Natural killer cell (primary cell): ENCODE measurements around the gene OTOGL. TPM values are rescaled to one million over a fixed set of nuclear protein-coding genes. Genes with fewer than 3 reads are reported as not detected.
"Not testable (repeated sequence)": the region's sequence is repeated elsewhere in the genome, so short reads cannot be mapped to it uniquely, and the experiment has no call there.

Source experiments
- ATAC-seq, 3 donors: fragments of 150-1000 bp in 2 of 3; fragments of 200-7000 bp in 1 of 3; cut with Tn5 transposase; 1 replicate in 1 of 3; 2 replicates in 2 of 3; pipeline ENCODE4 v1.10.0; 2021; ENCODE audit warnings: mild to moderate bottlenecking in 2 of 3, moderate library complexity in 2 of 3
- DNase-seq, 2 donors: peaks; one replicate each; pipeline versions ENCODE4 v3.0.0 to v3.0.0-alpha.2; 2013 to 2021; ENCODE audit warnings: mixed read lengths in 1 of 2
- H3K27ac ChIP-seq: one replicate; pipeline ENCODE4 v1.5.1; 2013; ENCODE audit warnings: mild to moderate bottlenecking, low read length
- H3K27me3 ChIP-seq: one replicate; pipeline ENCODE4 v1.6.1; 2013; ENCODE audit warnings: low read length; ENCODE audit not compliant: control insufficient read depth, insufficient read depth
- H3K36me3 ChIP-seq: one replicate; pipeline ENCODE4 v1.6.1; 2013; ENCODE audit warnings: low read length; ENCODE audit not compliant: control insufficient read depth, insufficient read depth
- H3K4me1 ChIP-seq: one replicate; pipeline ENCODE4 v1.6.1; 2013; ENCODE audit warnings: low read length; ENCODE audit not compliant: control insufficient read depth, insufficient read depth
- H3K4me3 ChIP-seq: one replicate; pipeline ENCODE4 v1.5.1; 2013; ENCODE audit warnings: low read length
- H3K9me3 ChIP-seq: one replicate; pipeline ENCODE4 v1.6.1; 2013; ENCODE audit warnings: low read length; ENCODE audit not compliant: control insufficient read depth, insufficient read depth
- H3K27ac Mint-ChIP-seq, 2 donors: one replicate each; pipeline ENCODE4 v1.8.0; 2022; ENCODE audit warnings: mild to moderate bottlenecking in 2 of 2, mixed read lengths in 2 of 2, moderate library complexity in 1 of 2
- H3K27me3 Mint-ChIP-seq, 2 donors: one replicate each; pipeline ENCODE4 v1.8.0; 2022; ENCODE audit warnings: low read depth in 2 of 2, mixed read lengths in 2 of 2
- H3K36me3 Mint-ChIP-seq: one replicate; pipeline ENCODE4 v1.8.0; 2022; ENCODE audit warnings: mixed read lengths
- H3K4me1 Mint-ChIP-seq, 2 donors: one replicate each; pipeline ENCODE4 v1.8.0; 2022; ENCODE audit warnings: mixed read lengths in 2 of 2
- H3K4me3 Mint-ChIP-seq: one replicate; pipeline ENCODE4 v1.8.0; 2022; ENCODE audit warnings: mild to moderate bottlenecking, moderate library complexity, mixed read lengths
- H3K9me3 Mint-ChIP-seq, 2 donors: one replicate each; pipeline ENCODE4 v1.8.0; 2022; ENCODE audit warnings: mixed read lengths in 2 of 2
- CTCF ChIP-seq: fragments of 200-600 bp; IDR thresholded peaks from one replicate; pipeline ENCODE4 v1.8.0; 2022; ENCODE audit warnings: antibody characterized with exemption
- WGBS: methylation state at CpG from one replicate; pipeline ENCODE4 v1.1.7; 2013; ENCODE audit warnings: missing lambda C conversion rate; ENCODE audit not compliant: insufficient coverage; 5-methylcytosine and 5-hydroxymethylcytosine counted together
- intact Hi-C: fragments of 100-400 bp; cut with micrococcal nuclease; formaldehyde crosslinking; loops from one replicate; pipeline ENCODE4 v1.14.2; 2022
- total RNA-seq, 4 donors: library from RNA; stranded (reverse); fragments of 120-200 nt in 1 of 4; gene quantifications; one replicate each; pipeline versions ENCODE4 v1.2.3 to v1.2.4, GENCODE V29; 2013 to 2022

Gene OTOGL
- total RNA-seq, 3 donors from 2014 or later (not counting 1 experiment from before 2014, with no cell fraction given), result not detected

DNA sequence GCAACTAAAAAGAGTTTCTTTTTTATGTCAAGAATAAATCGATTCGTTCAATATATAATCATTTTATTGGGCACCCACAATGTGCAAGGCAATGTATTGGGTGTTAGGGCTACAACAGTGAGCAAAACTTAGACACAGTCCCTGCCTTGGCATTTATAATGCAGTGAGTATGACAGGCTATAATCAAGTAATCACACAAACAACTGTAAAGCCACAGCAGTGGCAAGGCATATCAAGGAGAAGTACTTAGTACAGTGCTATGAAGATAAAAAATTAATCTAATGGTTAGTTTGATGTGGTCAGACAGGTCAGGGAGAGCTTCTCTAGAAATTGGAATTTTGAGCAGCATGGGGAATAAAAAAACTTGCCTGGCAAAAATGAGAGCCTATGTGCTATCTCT, 39.5 kb upstream of the OTOGL start:
- intact Hi-C loops, result no loop called here
- Mint-ChIP-seq H3K27me3 (peaks cover 11 to 17% of the 10 kb centered on the region in 2 donors), H3K4me1 (peaks cover 0 to 4% of the 10 kb centered on the region in 2 donors), H3K9me3 (no peaks in the 10 kb centered on the region), H3K27ac (no peak overlapping the region), H3K36me3 (no peaks in the 10 kb centered on the region), H3K4me3 (no peak overlapping the region)
- Histone ChIP-seq H3K36me3 (no peaks in the 10 kb centered on the region), H3K4me1 (no peaks in the 10 kb centered on the region), H3K27ac (no peak overlapping the region), H3K27me3 (no peaks in the 10 kb centered on the region), H3K9me3 (no peaks in the 10 kb centered on the region), H3K4me3 (no peak overlapping the region)
- WGBS, result 100% methylated on average over 2 of the region's 2 CpGs
- TF ChIP-seq CTCF, result no peak
- DNase-seq, result no peak
- ATAC-seq, result no peak

DNA sequence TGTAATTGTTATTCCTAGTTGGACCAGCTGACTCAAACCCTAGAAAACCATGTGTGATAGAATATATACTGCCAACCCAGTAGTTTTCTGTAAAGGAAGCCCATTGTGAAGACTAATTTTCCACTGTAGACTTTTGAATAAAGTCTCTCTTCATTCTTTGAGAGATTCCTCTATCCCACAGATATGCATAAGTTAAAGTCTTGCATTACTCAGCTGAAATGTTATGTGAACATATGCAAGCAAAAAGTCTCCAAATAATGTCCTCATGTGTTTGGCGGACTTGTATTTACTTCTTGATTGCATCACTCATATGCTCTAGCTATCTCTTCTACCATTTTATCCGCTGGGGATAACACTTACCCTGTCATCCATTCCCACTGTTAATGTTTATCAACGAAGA, 35.1 kb upstream of the OTOGL start:
- H3K27me3 ChIP-seq, result no peaks in the 10 kb centered on the region
- H3K9me3 ChIP-seq, result no peaks in the 10 kb centered on the region
- Mint-ChIP-seq H3K36me3 (no peaks in the 10 kb centered on the region), H3K9me3 (no peaks in the 10 kb centered on the region), H3K4me1 (peaks cover 0 to 4% of the 10 kb centered on the region in 2 donors), H3K4me3 (no peak overlapping the region), H3K27ac (no peak overlapping the region), H3K27me3 (peaks cover 18 to 24% of the 10 kb centered on the region in 2 donors)
- H3K4me1 ChIP-seq, result no peaks in the 10 kb centered on the region
- no peak for TF ChIP-seq CTCF
- H3K36me3 ChIP-seq, result no peaks in the 10 kb centered on the region
- no peak for ATAC-seq
- no peak overlapping the region for H3K4me3 ChIP-seq
- H3K27ac ChIP-seq, result no peak overlapping the region
- intact Hi-C loops, result no loop called here
- no peak for DNase-seq
- 100% methylated on average over 2 of the region's 3 CpGs for WGBS

DNA sequence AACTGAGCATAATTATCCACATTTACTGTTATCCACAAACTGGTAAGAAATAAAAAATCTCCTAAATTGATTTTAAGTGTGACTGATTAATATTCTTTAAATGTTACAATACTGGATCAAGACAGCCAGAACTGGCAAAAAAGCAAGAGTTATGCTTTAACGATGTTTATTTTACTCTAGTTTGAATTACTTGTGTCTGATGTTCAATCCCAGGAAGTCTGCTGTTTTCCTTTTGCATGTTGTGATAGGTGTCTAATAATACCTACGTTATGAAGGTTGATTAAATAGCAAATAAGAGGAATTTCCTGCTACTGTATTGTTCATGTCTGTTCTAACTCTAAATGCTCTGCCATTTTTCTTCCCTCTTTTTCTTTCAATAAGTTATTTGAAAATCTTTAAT, 34.4 kb upstream of the OTOGL start:
- no peaks in the 10 kb centered on the region for H3K36me3 Mint-ChIP-seq
- H3K27me3 Mint-ChIP-seq, result peaks cover 16 to 21% of the 10 kb centered on the region in 2 donors
- no peaks in the 10 kb centered on the region for H3K9me3 Mint-ChIP-seq
- Histone ChIP-seq H3K9me3 (no peaks in the 10 kb centered on the region), H3K27ac (no peak overlapping the region), H3K36me3 (no peaks in the 10 kb centered on the region), H3K27me3 (no peaks in the 10 kb centered on the region), H3K4me1 (no peaks in the 10 kb centered on the region), H3K4me3 (no peak overlapping the region)
- DNase-seq (no peak), ATAC-seq (no peak)
- TF ChIP-seq CTCF, result no peak
- intact Hi-C loops, result no loop called here
- peaks cover 0 to 2% of the 10 kb centered on the region in 2 donors for H3K4me1 Mint-ChIP-seq
- H3K4me3 Mint-ChIP-seq, result no peak overlapping the region
- H3K27ac Mint-ChIP-seq, result no peak overlapping the region
- WGBS, result 90% methylated on average over 1 of the region's 2 CpGs

GRCh38 chr12:80068173-80068572, 31.2 kb upstream of the OTOGL start:
- H3K27me3 Mint-ChIP-seq, result peaks cover 7% of the 10 kb centered on the region in 2 donors
- H3K4me3 Mint-ChIP-seq, result no peak overlapping the region
- H3K4me1 Mint-ChIP-seq, result peaks cover 0 to 6% of the 10 kb centered on the region in 2 donors
- H3K36me3 Mint-ChIP-seq, result no peaks in the 10 kb centered on the region
- WGBS, result 80% methylated on average over 2 of the region's 2 CpGs
- no peak overlapping the region for H3K27ac Mint-ChIP-seq
- no peaks in the 10 kb centered on the region for H3K9me3 ChIP-seq
- H3K9me3 Mint-ChIP-seq, result peaks cover 0 to 5% of the 10 kb centered on the region in 2 donors
- H3K27me3 ChIP-seq, result no peaks in the 10 kb centered on the region
- DNase-seq, result peak in 1 of 2 donors; percentile 3
- H3K4me3 ChIP-seq, result no peak overlapping the region
- no peak for TF ChIP-seq CTCF
- H3K36me3 ChIP-seq, result no peaks in the 10 kb centered on the region
- H3K4me1 ChIP-seq, result no peaks in the 10 kb centered on the region
- no peak for ATAC-seq
- intact Hi-C loops, result no loop called here
- no peak overlapping the region for H3K27ac ChIP-seq

GRCh38 chr12:80083892-80084614, 15.3 kb upstream of the OTOGL start:
- H3K27ac ChIP-seq, H3K27me3 Mint-ChIP-seq, H3K27me3 ChIP-seq, H3K36me3 ChIP-seq, H3K4me3 ChIP-seq, intact Hi-C loops, H3K9me3 ChIP-seq: not testable (repeated sequence)
- H3K4me1 ChIP-seq, result peaks cover 17% of the 10 kb centered on the region
- 32% methylated on average over 9 of the region's 9 CpGs for WGBS
- DNase-seq, result peak; percentile 59 to 80
- H3K4me1 Mint-ChIP-seq, result peaks cover 36 to 39% of the 10 kb centered on the region in 2 donors
- H3K36me3 Mint-ChIP-seq, result peaks cover 36% of the 10 kb centered on the region
- H3K27ac Mint-ChIP-seq, result peak overlapping the region; percentile 52 to 83
- H3K9me3 Mint-ChIP-seq, result peaks cover 16 to 22% of the 10 kb centered on the region in 2 donors
- ATAC-seq, result peak; percentile 96 to 100 (median 99)
- H3K4me3 Mint-ChIP-seq, result peak overlapping the region; percentile 69
